IPS-NIHi7 (cell line): ENCODE data around the gene MYZAP.

Source experiments
- DNase-seq: peaks from one replicate; pipeline ENCODE4 v3.0.0; 2012; ENCODE audit warnings: mixed read lengths; ENCODE audit errors: extremely low spot score

The MYZAP gene

DNA sequence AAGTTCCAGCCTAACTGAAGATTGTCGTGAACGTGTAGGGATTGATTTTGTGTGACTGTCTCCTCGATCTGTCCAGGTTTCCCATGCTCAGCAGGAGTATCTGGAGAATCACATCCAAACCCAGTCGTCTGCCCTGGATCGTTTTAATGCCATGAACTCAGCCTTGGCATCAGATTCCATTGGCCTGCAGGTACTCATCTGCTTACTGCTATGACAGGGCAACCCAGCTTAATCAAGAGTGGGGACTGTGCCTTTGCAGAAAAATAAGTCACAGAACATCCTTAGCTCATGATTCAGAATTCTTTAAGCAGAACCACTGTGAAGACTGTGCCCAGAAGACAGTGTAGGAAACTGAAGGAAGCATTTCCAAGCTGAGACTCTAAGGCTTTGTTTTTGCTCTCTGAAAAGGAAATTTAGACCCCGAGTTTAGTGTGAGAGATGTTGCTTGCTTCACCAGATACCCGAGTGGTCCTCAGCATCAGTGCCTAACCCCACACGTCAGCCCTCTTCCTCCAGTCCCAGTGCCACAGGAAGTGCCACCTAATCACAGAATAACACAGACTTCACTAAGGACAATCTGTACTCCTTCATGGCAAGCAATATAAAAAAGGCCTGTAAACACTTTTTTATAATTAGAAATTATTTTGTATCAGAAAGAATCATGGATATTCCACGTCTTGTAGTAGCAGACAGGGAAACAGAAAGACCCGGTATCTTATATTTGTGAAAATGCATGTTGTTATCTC, 34.2 kb downstream of the MYZAP start:
- DNase-seq = no peak

DNA sequence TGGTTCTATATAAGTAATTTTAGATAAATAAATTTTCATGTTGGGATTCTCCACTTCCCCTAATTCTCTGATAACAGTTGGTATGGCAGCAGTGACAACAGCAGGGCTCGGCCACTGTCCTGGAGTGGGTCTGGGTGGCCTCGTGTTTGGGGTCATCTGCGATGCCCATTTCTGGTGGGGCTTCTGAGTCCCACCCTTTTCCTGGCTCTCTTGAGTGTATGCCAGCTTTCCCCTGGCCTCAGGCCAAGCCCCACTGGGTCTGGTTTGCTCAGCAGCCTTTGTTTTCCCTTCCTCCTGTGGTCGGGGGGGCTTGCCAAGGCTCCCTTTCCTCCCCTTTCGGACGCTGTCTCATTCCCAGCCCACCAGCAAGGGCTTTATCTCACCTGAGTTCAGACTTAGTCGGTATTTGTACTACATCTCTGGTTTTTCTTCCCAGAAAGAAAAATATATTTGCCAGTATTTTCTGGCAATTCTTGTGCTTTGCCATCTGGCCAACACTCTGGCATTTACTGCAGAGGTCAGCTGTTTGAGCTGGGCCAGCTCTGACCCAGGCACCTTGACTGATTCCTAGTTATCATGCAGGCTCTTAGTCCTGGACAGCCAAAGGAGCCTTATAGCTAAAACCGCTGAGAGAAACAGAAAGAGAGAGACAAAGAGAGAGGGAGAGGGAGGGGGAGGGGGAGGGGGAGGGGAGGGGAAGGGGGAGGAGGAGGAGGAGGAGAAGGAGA, 35.2 kb downstream of the MYZAP start:
- DNase-seq = no peak

DNA sequence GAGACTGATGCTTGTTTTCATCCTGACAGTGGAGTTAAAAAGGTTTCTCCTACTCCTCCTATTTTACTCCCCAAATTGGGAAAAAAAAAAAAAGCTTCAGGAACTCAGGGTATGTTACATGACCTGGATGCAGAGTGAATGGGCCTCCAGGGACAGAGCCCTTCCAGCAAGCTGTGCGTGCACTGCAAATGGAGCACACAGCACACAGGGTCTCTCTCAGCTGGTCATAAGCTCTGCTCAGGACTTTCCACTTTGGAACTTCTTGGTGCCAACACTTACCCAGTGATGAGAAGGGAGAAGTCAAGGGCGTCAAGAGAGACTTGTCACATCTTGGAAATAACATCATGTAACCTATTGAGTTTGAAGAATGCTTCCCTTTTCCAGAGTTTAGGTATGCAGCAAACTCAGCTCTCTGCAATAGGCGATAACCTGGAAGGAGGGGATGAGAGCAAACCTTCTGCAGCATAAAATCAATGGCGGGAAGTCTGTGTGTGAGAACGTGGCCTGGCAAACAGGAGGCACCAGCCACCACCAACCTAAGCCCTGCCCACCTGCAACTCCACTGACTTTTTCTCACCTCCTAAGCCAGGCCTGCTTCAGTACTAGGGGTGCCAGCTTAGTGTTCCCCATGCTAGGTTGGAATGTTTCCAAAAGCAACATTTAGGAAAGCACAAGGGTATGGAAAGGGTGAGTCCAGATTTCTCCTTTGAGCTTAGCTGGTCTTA, 39.8 kb downstream of the MYZAP start:
- DNase-seq = no peak

DNA sequence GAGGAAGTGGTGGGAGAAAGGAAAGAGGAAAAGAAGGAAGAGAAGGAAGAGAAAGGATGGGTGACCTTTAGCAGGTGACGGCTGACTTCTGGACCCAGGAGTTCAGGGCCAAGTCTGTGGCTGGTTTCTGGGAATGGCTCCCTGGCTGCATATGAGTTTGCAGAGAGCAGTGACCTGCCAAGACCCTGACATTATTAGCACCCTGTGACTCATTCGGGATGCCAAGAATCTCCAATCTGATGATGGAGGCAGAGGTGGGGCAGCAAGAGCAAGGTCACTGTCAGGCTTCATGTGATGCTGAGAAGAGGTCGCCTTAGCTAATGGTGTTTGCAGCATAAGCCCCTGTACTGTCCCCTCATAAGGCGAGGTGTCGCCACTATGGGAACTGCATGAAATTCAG, 42.6 kb downstream of the MYZAP start:
- no peak for DNase-seq

DNA sequence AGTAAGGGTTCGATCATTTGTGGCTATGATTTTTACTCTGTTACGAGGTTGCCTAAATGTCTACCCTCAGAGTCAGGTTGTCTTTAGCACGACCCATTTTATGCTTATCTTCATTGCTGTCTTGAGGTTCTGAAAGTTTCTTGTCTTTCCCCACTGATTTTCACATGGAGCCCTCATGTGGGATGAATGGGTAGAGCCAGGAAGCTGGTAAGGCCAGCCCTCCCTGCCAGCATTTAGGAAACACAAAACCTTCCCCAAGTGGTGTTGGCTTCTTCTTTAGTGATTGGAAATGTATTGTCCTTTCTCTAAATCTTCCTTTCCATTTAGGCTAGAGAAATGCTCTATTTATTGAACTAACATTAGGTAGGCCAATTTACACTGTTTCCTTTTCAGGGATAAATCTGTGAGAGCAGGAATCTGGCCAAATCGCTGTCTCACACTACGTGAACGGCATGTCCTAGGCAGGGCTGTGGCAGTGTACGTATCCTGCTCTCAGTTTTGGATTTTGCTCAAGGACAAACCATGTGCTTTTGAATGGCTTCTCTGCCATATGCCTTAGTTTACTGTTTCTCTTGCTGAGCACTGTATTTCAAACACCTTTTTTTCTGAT, 43.7 kb downstream of the MYZAP start:
- peak; percentile 58 for DNase-seq

DNA sequence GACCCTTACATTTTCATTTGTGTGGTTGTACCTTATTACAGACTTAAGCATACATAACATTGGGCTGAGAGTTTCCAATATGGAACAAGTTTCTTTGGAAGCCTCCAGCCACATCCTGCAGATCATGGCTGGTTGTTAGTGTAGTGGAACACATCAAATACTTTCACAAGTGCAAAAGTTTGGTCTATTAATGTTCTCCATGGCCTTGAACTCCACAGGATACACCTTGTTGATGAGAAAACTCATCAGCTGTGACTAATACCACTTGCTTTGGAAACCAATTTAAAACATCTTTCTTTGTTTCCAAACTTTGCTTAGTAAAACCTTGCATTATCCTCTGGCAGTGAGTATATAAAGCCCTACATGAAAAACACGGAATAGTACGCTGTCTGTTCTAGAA, 46.1 kb downstream of the MYZAP start:
- DNase-seq = no peak

DNA sequence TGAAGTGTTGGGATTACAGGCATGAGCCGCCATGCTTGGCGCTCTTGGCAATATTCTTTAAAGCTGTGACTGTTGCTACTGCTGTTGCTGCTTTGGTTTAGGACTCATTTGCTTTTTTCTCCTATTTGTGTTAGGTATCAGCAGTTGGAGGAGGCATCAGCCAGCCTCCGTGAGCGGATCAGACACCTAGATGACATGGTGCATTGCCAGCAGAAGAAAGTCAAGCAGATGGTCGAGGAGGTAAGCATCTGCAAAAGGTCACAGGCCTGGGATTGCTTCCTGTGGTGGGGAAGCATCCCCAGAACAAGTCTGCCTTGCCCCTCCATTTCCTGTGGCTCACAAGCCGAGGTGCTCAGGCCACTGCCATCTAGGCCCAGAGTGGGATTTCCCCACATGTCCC, 47.6 kb downstream of the MYZAP start:
- no peak for DNase-seq

DNA sequence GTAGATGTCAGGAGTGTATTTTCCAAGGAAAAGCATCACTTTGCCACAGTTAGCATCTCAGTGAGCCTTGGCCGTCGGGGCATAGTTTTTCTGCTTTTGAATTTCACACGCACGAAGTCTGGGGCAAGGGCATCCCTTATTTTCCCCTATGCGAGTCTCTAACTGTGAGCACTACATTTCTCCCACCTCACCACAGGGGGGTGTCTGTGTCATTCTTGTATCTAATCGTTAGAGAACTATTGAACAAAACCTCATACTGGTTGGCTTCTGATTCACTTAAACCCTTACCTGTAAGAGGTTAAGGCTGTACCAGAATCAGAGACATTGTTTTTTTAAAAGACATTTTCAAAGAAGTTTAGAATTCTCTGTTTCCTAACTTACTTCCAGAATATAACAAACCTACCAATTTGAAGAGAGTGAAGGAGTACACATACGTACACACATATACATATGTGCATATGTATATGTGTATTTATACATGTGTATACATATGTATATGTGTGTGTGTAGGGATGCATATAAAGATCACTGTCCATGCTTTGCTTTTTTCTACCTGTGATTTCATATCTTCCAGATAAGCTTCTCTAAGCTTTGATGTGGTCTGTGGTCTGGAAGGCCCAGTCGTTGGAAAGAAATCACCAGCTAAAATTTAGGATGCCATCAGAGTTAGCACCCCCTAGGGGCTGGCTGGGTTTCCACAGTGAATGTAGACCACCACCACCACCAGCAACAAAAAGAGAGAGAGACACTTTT, 49.4 kb downstream of the MYZAP start:
- DNase-seq = peak; percentile 62

DNA sequence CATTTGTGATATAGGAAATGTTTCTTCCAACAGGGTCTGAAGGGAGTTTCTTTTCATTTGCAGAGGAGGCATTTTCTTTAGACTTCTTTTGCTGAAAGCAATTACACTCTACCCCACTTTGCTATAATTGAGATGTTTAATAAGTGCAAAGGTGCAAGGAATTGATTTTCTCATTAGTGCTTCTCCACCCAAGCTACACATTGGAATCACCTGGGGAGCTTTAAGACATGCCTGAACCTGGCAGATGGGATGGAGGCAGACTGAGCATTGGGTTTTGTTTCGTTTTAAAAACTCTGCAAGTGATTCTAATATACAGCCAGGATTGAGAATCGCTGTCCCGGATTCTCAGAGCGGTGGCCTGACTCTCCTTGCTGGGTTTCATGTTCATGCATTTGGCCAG, 52.1 kb downstream of the MYZAP start:
- no peak for DNase-seq

DNA sequence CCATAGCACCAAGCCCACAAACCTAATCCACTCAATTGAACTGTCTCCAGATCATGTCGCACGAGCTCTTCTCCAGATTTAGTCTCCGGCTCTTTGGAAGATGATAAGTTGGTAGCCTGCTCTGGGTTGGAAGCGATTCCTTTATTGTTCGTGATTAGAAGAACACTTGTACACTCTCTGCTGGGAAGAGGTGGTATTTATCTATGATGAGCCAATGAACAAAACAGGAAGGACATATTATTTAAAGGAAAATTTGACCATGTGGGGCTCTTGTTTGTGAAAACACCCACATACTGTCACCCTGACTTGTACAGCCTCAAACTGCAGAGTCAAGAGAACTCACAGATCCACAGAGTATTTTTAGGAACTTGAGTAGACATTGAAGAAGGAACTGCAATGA, 54.4 kb downstream of the MYZAP start:
- no peak for DNase-seq

DNA sequence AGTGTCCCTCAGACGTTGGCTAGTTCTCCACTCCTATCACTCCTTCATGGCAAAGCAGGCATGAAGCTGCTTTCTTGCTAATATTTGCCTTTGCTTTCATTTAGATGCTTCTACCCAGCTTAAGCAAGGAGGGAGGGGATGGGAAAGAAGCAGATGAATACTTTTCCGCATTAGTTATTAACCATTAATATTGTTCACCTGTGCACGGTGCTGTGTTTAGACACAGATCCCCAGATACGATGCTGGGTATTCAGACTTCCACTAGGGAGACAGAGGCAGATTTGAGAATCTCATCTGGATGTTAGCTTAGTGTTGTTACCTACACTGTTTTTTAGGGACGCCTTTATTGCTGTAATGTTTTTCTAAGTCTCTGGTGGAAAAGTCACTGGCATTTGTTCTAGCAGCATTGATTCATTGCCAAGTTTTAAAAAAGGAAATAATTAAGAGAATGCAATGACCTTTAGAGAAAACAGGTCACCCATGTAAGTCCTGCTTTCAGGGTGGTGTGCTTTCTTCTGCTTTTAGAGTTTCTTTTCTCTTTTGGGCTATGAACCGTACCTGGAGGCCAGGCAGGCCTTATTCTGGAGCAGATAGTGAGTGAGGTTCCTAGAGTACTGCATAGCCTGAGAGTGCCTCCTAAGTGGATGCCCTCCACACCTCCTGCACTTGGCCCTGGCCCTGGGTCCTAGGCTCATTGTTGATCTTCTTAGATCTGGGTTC, 55.5 kb downstream of the MYZAP start:
- no peak for DNase-seq

DNA sequence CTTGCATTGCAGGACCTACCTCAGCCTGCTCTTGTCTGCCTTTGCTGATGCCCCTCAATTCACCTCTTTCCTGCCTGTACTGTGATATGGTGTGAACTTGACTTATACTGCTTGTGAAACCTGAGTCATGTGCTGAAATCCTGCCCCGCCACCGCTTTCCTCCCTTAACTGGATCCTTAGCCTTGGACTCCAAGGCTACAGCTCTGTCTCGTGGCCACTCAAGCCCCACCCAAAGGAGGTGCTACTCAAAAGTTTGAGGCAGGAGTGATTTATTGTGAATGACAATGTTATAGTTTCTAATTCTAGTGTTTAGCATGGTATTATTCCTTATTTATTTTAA, 56.1 kb downstream of the MYZAP start:
- DNase-seq = no peak

DNA sequence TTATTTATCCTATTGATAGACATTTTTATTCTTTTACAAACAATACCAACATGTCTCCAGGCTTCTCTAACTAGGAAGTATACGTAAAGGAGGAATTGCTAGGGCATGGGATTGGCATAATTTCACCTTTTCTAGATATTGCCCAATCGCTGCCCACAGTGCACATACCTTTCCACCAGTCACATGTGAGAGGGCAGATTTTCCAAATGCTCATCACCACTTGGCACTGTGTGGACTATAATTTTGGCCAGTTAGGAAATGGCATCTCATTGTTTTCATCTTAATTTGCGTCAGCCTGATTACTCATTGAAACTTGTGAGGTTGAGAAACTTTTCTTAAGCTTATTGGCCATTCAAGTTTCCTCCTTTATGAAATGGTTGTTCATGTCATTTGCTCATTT, 57.4 kb downstream of the MYZAP start:
- DNase-seq = no peak

DNA sequence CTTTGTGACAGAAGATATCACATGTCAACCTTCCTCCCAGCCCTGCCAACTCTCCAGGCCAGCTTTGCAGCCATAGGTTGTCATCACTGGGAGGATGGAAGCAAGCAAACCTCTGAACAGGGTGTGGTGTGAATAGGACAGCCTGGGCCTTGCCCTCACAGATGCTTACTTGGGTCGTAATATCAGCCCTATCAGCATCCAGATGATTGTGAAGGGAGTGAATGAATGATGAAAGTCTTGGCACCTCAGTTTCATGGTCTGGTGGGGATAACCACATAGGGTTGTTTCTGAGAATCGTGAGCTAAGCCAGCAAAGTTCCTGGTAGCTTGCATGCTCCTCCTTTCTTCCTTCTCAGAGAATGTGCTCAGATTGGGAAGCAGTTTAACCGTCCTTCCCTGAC, 59.7 kb downstream of the MYZAP start:
- no peak for DNase-seq

DNA sequence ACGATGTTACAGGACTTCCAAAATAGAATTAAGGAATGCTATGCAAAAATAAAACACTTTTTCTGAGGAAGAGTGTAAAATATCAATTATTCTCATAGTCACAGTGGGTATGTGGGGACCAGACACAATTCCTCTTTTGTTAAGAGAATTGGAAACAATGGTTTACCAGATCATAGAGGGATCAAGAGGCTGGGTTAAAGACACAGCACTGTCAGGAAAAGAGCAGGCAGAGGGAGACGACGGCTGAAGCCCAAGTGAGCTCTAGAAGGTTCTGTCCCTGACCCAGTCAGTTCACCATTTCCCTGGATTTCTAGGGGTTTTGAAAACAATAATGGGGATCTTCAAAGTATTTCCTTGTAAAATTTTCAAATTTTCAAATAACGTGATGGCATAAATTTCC, 60.8 kb downstream of the MYZAP start:
- DNase-seq = no peak

DNA sequence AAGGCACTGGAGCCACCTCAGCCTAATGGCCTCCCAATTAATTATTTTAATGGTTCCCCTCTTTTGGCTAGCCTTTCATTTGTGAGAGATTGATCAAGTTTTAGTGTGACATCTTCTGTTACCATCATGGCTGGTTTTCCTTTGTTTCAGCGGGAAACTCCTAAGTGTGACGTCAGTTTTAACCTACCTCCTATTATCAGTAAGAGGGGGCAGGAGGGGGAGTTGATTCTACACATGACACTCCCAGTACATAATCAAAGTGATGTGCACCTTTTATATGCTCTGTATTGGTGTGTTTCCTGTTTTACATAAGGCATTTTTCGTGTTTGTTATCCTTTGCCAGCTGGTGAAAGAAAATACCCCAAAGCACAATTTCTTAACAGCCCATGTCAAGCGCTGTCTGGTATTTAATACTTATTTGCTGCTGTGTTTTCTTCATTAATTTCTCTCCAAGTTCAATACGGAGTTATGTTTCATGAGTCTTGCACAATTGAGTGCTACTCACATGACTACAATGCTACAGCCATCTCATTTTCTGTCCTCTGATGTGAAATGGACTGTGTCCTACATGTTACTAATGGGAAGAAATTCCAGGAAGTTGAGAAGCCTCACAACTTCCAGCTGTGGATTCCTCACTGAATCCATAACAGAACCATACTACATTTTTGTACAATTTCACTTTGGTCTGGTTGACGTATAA, 62.6 kb downstream of the MYZAP start:
- no peak for DNase-seq

DNA sequence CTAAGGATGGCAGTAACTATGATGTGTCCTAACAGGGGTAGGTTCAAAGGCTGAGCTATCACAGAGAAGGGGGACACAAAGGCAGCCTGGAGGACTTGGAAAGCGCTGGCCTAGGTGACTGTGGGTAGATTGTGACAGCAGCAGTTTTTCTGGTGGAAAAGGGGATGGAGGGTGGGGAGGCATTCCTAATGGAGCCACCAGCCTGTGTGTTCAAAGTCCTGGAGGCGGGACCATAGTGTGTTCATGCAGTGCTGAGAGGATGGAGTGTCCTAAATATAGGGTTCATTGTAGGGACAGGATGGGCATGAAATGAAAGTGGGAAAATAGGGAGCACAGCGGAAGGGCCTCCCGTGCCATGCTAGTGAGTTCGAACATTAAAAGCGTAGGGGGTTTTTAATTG, 63.3 kb downstream of the MYZAP start:
- DNase-seq = no peak

DNA sequence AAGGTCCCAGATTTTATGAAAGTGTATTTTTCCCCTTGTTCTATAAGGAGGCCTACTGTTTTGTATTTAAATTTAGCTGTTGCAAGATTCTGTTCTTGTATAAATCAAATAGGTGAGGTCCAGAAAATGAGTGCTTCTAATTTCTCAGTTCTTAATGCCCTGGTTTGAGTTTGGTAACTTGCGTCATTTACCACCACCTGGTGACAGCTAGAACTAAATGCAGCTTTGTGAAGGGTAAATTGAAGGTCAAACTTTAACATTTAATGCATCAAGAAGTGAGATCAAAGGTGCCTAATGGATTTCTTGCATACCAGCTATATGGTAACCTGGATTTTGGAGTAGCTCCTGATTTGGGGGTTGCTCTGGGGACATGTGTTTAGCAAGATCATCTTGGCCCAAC, 64.1 kb downstream of the MYZAP start:
- DNase-seq = no peak

DNA sequence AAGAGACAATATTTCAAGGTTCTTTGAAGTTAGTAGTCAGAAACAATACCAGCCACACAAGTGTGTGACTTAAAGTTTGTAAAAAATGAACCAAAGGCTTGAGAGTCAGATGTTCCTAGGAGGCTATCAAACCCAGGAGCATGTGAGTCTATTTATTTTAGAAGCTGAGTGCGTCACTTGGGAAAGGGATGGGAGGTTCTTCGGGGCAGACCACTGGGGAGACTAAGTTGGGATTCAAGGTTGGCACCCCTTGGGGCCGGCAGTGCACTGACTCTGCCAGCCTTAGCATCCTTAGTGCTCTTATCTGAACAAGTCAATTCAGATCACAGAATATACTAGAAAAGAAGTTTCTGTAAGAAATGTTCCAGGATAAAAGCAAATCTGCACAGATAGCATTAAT, 64.7 kb downstream of the MYZAP start:
- DNase-seq = no peak

DNA sequence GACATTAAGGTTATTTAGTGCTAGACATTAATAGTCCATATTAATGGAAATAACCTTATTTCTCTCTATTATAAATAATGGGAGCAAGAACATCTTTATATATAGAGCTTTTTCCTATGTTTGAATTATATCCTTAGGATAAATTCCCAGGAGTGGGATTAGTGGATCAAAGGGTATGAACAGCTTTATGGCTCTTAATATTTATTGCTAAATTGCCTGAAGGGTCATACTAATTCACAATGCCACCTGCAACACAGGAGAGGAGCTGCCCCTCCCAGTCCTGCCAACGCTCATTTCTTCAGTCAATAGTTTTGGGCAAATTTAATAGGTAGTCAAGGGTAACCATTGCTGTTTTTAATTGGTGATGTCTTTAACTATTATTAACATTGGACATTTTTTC, 65.9 kb downstream of the MYZAP start:
- no peak for DNase-seq
